ENCODE results near the gene RAPGEF4.
A peak's percentile ranks its signal among the peaks of the same experiment; 100 is the strongest.

RAPGEF4 gene

GRCh38 chr2:172945510-172945850, 209.8 kb downstream of the RAPGEF4 start:
- no peak for DNase-seq

DNA sequence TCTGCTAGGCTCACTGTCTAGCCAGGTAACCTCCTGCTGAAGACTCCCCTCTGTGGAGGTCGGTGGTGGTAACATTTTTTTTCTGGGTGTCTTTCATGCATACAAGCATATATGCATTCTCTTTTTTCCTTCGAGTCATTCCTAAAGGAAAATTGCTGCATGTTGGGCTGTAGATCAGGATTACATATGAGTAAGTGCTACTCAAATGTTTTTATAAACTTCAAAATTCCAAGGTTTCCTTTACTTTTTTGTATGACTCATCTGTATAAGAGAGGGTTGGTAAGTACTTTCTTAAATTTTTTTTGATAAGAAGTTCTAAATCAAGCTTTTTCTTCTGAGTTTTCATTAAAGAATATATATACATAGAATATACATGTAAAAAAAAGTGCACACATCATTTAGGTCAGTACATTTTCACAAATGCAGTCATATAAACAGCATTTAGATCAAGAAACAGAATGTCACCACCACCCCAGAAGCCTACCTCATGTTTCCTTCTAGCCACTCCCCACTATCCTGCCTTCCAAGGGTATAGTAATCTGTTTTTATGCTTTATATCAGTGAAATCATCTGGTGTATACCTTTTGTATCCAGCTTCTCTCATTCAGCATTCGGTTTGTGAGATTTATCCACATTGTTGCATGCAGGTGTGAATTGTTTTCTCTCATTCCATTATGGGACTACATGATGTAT, 212.0 kb downstream of the RAPGEF4 start:
- DNase-seq, result no peak

DNA sequence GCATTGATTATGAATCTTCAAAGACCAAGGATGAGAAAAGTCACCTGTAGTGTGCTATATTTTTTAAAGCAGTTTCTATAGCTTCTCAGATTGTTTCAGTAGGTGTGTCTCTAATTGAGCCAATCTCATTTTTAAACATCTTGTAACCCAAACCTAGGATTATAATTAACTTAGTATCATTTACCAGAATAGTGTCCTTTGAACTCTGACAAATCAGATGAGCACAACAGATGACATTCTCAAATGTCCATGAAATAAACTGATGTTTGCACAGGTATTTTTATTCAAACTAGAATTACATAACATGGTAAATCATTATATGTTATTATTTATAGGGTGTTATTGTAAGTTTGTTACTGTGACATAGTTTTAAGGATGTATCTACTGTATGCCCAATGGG, 213.9 kb downstream of the RAPGEF4 start:
- no peak for DNase-seq

DNA sequence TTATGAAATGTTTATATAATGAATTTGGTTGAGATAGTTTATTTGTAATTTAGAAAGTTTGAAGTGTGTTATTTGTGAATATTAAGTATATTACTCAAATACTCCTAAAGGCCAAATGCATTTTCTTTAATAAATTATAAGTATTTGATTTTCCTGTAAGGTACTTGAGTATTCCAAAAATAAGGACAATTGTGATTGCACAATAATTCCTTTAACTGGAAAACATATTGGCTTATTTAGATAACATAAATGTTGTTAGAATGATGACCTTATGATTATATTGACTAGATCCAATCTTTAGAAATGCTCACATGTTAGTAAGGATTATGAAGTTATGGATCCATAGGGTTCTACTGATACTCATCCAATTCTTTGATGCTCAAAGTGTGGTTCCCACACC, 214.9 kb downstream of the RAPGEF4 start:
- no peak for DNase-seq

- no peak for DNase-seq
Measured at GRCh38 chr2:172951554-172951953, 215.9 kb downstream of the RAPGEF4 start.

- no peak for DNase-seq
Measured at GRCh38 chr2:172953411-172953810, 217.8 kb downstream of the RAPGEF4 start.

DNA sequence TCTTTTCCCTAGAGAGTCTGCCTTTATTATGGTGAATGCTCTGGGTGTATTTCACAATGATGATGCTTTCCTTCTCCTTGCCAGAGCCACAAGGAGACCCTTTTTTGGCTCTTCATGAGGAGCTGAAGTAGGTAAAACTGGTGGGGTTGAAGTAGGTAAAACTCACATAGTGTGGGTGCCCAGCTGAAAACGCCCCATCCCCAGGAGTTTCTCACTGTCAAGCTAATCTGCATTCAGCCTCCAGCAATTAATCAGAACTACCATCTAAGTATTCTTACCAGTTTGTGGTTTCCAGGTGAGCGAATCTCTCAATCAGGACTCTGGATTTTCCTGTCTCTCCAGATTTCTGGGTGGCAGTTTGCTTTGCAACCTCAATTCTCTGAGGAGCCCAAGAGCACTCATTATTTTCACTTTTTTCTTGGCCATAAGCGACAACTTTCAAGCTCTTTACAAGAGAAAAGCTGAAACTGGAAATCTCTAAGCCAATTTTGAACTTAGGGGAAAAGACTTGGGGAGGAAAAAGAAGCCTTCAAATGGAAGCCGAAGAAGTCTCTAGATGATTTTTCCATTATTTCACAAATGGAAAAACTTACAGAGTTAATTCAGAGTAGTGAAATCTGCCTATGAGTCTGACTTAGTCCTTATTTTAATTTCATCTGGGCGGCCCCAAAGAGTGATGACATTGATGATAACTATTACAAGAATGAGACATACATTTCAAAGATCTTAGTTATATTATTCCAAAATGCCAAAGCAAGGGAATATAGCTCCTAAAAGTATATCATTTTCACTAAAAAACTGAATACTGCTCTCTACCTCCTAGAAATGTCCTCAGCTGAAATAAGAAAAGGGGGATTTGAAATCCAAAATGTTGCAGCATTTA, 218.6 kb downstream of the RAPGEF4 start:
- peak; percentile 80 for DNase-seq

DNA sequence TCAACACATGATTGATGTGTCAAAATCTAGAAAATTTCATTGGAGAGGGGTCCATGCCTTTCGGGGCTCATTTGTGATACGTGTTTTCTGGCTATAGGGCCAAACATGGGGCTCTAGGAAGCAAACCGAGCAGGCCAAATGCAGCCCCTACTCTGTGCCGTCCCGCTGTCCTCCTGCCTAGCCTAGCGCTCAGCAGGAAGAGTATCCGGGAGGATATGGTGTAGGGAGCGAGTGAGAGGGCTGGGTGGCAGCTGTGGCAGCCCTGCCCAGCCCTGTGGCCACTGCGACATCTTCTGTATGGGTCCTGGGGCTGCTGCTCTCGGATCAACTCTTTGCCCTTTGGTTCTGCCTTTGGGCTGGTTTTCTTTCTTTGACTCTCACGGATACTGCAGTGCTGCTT, 219.9 kb downstream of the RAPGEF4 start:
- DNase-seq, result no peak

DNA sequence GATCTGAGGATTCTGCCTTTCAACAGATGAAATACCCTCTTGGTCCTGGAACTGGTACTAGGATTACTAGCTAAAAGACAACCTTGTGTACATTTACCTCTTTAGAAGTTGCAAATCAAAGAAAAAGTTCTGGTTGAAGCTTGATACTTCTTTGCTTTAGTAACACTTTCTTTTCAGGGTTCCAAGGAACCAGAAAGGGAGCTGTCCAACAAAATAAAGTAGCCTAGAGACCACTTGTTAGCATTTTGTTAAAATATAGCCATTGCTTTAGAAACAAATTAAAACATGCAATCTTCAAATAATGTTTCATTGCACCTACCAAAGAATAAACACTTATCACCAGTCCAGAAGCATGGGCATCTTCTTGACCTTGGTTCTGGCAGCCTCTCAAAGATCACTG, 222.1 kb downstream of the RAPGEF4 start:
- no peak for DNase-seq

GRCh38 chr2:172962082-172962481, 226.4 kb downstream of the RAPGEF4 start:
- DNase-seq, result no peak

- no peak for DNase-seq
Measured at GRCh38 chr2:172962824-172963223, 227.2 kb downstream of the RAPGEF4 start.

DNA sequence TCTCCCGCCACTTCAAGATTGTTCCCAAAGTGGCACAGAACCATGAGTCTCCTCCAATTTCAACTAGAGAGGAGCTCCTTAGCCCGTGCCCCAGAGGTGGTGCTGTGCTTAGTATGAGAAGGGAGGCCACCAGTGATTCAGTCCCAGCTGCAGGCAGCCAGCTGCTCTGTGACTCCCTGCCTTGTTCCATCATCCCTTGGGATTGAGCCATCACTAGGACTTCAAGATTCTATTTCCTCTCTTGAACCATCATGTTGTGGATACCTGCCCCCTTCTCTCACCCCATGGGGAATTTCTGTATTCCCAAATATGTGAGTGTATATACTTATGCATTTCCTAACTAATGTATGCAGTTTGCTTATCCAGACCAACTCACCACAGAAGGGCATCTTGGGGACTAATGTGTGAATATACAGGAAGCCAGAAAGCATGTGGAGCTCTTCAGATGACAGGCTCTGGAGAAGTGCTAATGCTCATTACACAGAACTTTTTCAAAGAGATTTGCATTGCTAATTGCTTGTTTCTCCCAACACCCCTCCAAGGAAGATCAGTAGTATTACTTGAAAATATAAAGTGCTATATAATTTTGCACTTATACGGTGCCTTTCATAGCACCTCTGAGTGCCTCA, 229.0 kb downstream of the RAPGEF4 start:
- DNase-seq, result peak; percentile 48

DNA sequence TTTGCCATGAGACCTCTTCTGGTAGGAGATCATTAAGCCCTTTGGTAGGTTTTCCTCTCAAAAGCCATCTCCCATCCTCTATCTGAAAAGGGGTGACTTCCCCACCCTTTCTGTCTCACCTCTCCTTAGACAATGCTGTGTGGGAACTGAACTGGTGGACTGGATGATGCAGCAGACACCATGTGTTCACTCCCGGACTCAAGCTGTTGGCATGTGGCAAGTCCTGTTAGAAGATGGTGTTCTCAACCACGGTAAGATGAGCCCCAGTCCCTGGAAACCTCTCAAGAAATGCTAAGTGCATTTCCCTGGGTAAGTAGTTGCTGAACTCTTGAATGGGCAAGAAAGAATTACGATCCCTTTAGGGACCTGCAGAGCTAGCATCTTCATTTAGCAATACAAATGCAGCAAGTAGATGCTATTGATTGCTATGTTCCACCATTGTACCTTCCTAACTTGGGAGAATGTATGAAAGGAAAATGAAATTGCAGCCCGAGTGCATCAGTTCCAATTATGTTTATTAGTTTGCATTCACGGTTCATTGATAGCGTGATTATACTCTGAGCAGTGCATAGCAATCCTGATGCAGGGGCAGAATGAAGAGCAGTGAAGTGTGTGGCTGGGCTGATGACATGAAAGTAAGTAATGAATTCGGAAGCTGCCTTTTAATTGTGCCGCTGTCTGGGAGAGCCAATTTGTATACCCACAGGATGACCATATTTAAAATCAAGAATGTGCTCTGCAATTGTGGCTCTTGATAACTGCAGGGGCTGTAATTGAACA, 230.0 kb downstream of the RAPGEF4 start:
- peak; percentile 100 for DNase-seq

DNA sequence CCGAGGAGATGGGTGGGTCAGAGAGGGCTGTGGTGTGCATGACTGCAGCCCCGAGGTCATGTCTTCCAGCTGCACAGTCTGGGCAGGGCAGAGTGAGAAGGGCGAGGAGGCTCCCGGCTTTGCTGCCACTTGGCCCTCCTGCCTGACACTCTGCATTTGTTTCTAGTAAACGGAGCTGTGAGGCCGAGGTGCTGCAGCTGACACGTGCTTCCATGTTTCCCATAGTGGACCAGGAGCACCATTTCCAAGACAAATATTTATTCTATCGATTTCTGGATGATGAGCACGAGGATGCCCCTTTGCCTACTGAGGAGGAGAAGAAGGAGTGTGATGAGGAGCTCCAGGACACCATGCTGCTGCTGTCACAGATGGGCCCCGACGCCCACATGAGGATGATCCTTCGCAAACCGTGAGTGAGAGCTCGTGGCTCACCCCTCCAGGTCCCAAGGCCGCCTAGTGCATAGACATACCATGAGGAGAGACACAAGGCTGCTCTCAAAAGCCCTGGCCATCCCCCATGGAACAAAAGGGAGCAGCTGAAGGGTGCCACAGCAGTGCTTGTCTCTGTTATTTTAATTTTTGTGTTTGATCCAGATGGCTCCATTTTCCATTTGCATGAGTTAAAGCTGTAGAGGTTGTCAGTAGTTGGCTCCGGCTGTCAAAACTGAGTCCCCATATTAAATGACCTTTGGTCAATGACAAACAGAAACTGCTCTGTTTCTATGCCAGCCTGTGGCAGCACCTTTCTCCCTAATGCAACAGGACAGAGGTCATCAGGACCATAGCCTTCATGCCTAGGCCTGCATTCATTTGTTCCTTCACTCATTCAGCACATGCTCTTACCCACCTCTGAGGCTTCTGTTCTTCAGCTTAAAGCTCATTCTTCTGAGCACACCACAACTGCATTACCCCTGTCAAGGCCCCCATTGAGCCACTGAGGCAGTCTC, 231.7 kb downstream of the RAPGEF4 start:
- DNase-seq, result no peak

- no peak for DNase-seq
Measured at GRCh38 chr2:172968061-172968469, 232.4 kb downstream of the RAPGEF4 start.

DNA sequence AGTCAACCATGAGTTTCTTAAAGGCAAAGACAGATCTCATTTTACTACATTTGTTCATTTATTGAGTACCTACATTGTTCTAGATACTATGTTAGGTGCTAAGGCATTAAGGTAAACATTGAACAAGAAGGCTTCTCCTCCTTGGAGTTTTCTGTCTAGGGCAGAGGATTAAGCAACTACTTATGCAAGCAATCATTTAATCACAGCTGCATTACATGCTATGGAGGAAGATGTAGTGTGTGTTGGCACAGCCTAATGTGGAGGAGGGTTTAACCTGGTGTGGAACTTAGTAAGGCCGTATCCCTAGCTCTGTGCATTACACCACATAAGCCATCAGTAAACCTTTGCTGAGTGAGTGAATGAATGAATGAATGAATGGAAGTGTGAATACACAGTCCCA, 233.5 kb downstream of the RAPGEF4 start:
- DNase-seq, result no peak

DNA sequence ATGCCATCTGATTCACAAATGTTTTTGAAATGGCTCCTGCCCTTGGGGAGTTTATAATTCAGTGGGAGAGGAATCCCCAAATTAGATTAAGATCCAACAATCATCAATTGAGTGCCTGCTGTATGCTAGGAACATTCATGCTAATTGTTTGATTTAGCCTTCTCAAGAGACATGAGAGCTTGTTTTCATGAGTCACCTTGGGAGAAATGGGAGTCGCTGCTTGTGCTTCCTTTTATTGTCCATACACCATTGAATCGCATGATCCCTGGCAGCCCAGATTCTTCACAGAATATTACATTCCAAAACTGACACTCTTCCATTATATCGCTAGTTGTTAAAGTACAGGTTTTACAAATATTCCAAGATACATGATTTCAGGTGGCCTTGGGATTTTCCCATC, 234.0 kb downstream of the RAPGEF4 start:
- DNase-seq, result peak; percentile 18

DNA sequence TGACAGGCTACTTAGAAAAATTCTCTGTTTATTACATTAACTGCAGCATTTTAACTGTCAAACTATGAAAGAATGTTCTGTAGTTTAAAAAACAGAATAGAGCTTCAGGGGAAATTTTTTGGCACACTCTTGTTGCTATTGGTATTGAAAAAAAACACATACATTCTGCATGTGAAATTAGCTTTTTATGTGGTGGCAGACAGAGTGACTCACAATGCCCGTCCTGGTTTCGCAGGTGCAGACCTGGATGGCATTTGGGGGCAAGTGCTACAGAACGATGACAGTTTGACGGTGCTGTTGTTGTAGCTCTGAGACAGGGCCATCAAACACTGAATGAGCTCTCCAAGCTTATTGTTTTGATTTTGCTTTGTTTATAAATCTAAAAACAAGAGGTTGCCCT, 235.0 kb downstream of the RAPGEF4 start:
- peak; percentile 83 for DNase-seq

- DNase-seq, result no peak
Measured at GRCh38 chr2:172972005-172972619, 236.5 kb downstream of the RAPGEF4 start.

- DNase-seq, result no peak
Measured at GRCh38 chr2:172974762-172975161, 239.1 kb downstream of the RAPGEF4 start.

GRCh38 chr2:172976116-172976515, 240.5 kb downstream of the RAPGEF4 start:
- DNase-seq, result peak; percentile 55

DNA sequence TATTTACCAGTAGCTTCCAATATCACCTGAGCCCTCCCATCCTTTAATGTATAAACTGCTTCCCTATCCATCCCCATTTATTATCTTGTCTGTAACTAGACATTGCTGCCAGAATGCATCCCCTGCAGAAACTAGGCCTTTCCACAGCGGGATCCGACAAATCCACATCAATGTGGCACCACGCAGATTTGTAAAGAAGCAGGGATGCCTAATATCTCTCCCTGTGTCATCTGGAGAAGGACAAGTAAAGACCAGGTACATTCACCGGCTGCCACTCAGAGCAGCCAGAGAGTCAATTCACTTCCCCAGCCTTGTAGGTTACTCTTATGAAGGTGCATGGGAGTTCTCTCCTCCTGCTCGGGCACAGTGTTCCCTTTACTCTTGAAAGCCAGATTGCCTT, 241.2 kb downstream of the RAPGEF4 start:
- DNase-seq, result no peak
